Osteocyte (in vitro differentiated cells): ENCODE measurements around the gene ZEB1. TPM values are rescaled to one million over a fixed set of nuclear protein-coding genes. Genes with fewer than 3 reads are reported as not detected.

Experiments
- DNase-seq: peaks from one replicate; pipeline ENCODE4 v3.0.0; 2021; ENCODE audit warnings: mixed read lengths; ENCODE audit not compliant: unreplicated experiment; ENCODE audit errors: extremely low spot score
- H3K27ac Mint-ChIP-seq: one replicate; pipeline ENCODE4 v1.8.0; 2021; ENCODE audit warnings: mild to moderate bottlenecking, mixed read lengths; ENCODE audit not compliant: unreplicated experiment
- H3K27me3 Mint-ChIP-seq: one replicate; pipeline ENCODE4 v1.8.0; 2021; ENCODE audit warnings: mixed read lengths; ENCODE audit not compliant: unreplicated experiment
- H3K36me3 Mint-ChIP-seq: one replicate; pipeline ENCODE4 v1.8.0; 2021; ENCODE audit warnings: mixed read lengths; ENCODE audit not compliant: unreplicated experiment
- H3K4me1 Mint-ChIP-seq: one replicate; pipeline ENCODE4 v1.8.0; 2021; ENCODE audit warnings: mixed read lengths; ENCODE audit not compliant: unreplicated experiment
- H3K4me3 Mint-ChIP-seq: one replicate; pipeline ENCODE4 v1.8.0; 2021; ENCODE audit warnings: mild to moderate bottlenecking, moderate library complexity, mixed read lengths; ENCODE audit not compliant: unreplicated experiment
- H3K9me3 Mint-ChIP-seq: one replicate; pipeline ENCODE4 v1.8.0; 2021; ENCODE audit warnings: mixed read lengths; ENCODE audit not compliant: unreplicated experiment
- CTCF ChIP-seq: fragments of 200-600 bp; sonication (generic); IDR thresholded peaks from 2 replicates; pipeline ENCODE4 v1.5.0; 2021; ENCODE audit warnings: antibody characterized with exemption, mild to moderate bottlenecking, moderate library complexity
- total RNA-seq: library from RNA; stranded (reverse); gene quantifications from 2 replicates; pipeline ENCODE4 v1.2.1, GENCODE V29; 2021

The ZEB1 gene
- total RNA-seq, 1 donor from 2014 or later = 54.4 TPM

GRCh38 chr10:31343551-31343950 is 24.5 kb downstream of the ZEB1 start:
- Mint-ChIP-seq H3K4me1 (peaks cover 9% of the 10 kb centered on the region), H3K36me3 (no peaks in the 10 kb centered on the region)
- no peak for DNase-seq

GRCh38 chr10:31345886-31346285 is 26.9 kb downstream of the ZEB1 start:
- peaks cover 14% of the 10 kb centered on the region for H3K4me1 Mint-ChIP-seq
- DNase-seq = no peak
- no peaks in the 10 kb centered on the region for H3K36me3 Mint-ChIP-seq
- no peaks in the 10 kb centered on the region for H3K9me3 Mint-ChIP-seq
- H3K27me3 Mint-ChIP-seq = no peaks in the 10 kb centered on the region
- H3K4me3 Mint-ChIP-seq = no peak overlapping the region
- TF ChIP-seq CTCF = no peak
- no peak overlapping the region for H3K27ac Mint-ChIP-seq

More at GRCh38 chr10:31343551-31343950, 24.5 kb downstream of the ZEB1 start:
- Mint-ChIP-seq H3K27ac (no peak overlapping the region), H3K9me3 (no peaks in the 10 kb centered on the region), H3K27me3 (no peaks in the 10 kb centered on the region), H3K4me3 (no peak overlapping the region)
- no peak for TF ChIP-seq CTCF

GRCh38 chr10:31346953-31347352 is 27.9 kb downstream of the ZEB1 start:
- no peaks in the 10 kb centered on the region for H3K36me3 Mint-ChIP-seq
- no peaks in the 10 kb centered on the region for H3K9me3 Mint-ChIP-seq
- DNase-seq = no peak
- no peak overlapping the region for H3K4me3 Mint-ChIP-seq
- no peak for TF ChIP-seq CTCF
- peaks cover 14% of the 10 kb centered on the region for H3K4me1 Mint-ChIP-seq
- no peak overlapping the region for H3K27ac Mint-ChIP-seq
- H3K27me3 Mint-ChIP-seq = no peaks in the 10 kb centered on the region

DNA sequence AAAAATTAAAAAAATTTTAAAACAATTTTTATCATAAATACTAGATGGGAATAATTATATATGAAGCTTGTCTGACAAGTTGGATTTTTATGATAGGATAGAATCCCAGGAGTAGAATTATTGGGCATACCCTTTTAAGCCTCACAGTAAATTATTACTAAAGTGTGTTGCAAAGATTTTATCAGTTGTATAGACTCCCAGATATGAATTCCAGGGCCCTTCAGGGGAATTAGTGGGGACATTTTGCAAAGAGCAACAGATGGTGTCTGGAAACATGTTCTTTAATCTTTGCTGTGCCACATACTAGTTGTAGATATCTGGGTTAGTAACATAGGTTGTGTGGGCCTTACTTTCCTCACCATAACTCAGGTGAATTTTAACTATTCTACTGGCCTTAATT is 28.7 kb downstream of the ZEB1 start:
- no peak for TF ChIP-seq CTCF
- DNase-seq = no peak
- no peaks in the 10 kb centered on the region for H3K36me3 Mint-ChIP-seq
- H3K27ac Mint-ChIP-seq = no peak overlapping the region
- H3K4me3 Mint-ChIP-seq = no peak overlapping the region
- no peaks in the 10 kb centered on the region for H3K27me3 Mint-ChIP-seq
- H3K9me3 Mint-ChIP-seq = no peaks in the 10 kb centered on the region
- H3K4me1 Mint-ChIP-seq = peaks cover 13% of the 10 kb centered on the region

GRCh38 chr10:31350891-31351290 is 31.9 kb downstream of the ZEB1 start:
- peaks cover 12% of the 10 kb centered on the region for H3K4me1 Mint-ChIP-seq
- no peak overlapping the region for H3K27ac Mint-ChIP-seq
- no peaks in the 10 kb centered on the region for H3K9me3 Mint-ChIP-seq
- TF ChIP-seq CTCF = no peak
- H3K36me3 Mint-ChIP-seq = no peaks in the 10 kb centered on the region
- no peaks in the 10 kb centered on the region for H3K27me3 Mint-ChIP-seq
- DNase-seq = no peak
- no peak overlapping the region for H3K4me3 Mint-ChIP-seq
